ENCODE results near the gene CSHL1. TPM values are rescaled to one million over a fixed set of nuclear protein-coding genes. Genes with fewer than 3 reads are reported as not detected.
"Not testable (repeated sequence)": the region's sequence is repeated elsewhere in the genome, so short reads cannot be mapped to it uniquely, and the experiment has no call there.

The CSHL1 gene
- total and polyA plus RNA-seq, 9 of the 15 experiments (the other 6 are each of a cell fraction or from before 2014, with no cell fraction given) = not detected

GRCh38 chr17:63925615-63926014 is 14.6 kb upstream of the CSHL1 start:
- ATAC-seq (no peak), FAIRE-seq (no peak), DNase-seq (ENCODE audit: extremely low read depth in 1 of 4, low spot score in 3 of 4) (no peak)
- Histone ChIP-seq H3K4me1 (replicated peaks in 1 of 2; ENCODE audit: control insufficient read depth in 2 of 2, insufficient read depth in 2 of 2, low read length in 2 of 2) (peaks cover 0 to 16% of the 10 kb centered on the region in 2 experiments; a peak in 2 of 5 replicates), H3K9me1 (ENCODE audit: control insufficient read depth, insufficient read depth, low read length) (no peaks in the 10 kb centered on the region), H3K9ac (ENCODE audit: insufficient read depth in 1 of 2, low read depth in 2 of 2, low read length in 2 of 2) (no peak overlapping the region), H4K20me1 (replicated peaks; ENCODE audit: control insufficient read depth, insufficient read depth, low read length) (no peaks in the 10 kb centered on the region), H3K4me3 (no peak overlapping the region), H3K9me3 (replicated peaks; ENCODE audit: control insufficient read depth, insufficient read depth, low read depth, low read length) (no peaks in the 10 kb centered on the region), H3K36me3 (ENCODE audit: control insufficient read depth, insufficient read depth, low read length) (no peaks in the 10 kb centered on the region), H2AFZ (ENCODE audit: low read depth, low read length) (no peak overlapping the region), H3K79me2 (ENCODE audit: control insufficient read depth, insufficient read depth, low read length) (no peaks in the 10 kb centered on the region), H3K27me3 (ENCODE audit: control insufficient read depth in 2 of 2, insufficient read depth in 2 of 2, low read length in 2 of 2) (peaks cover 0 to 12% of the 10 kb centered on the region in 2 experiments; a peak in 2 of 5 replicates), H3K4me2 (ENCODE audit: insufficient read depth, low read length) (no peak overlapping the region), H3K27ac (ENCODE audit: extremely low read depth, low read depth, low read length) (no peak overlapping the region)
- BruUV-seq (replicated peaks) = no TSS peak
- in situ Hi-C loops (cut with MboI) = no loop called here
- CTCF ChIA-PET (ENCODE audit: low intra/inter-chr PET ratio) = no interaction called here
- intact Hi-C loops (cut with micrococcal nuclease) = no loop called here
- 10% methylated on average over 5 of the region's 5 CpGs for WGBS (ENCODE audit: insufficient coverage, low coverage, missing lambda C conversion rate)
- no peak for TF ChIP-seq NFIX (CRISPR knock-in tag; IDR thresholded peaks at IDR 0.05; ENCODE audit: low read depth)
- no peak for TF ChIP-seq ZNF134 (CRISPR knock-in tag; conservative IDR thresholded peaks at IDR 0.05)
- no peak for TF ChIP-seq SLC30A9 (CRISPR knock-in tag; IDR thresholded peaks at IDR 0.05)
- TF ChIP-seq EHMT2 (IDR thresholded peaks at IDR 0.05) = no peak
- no peak for TF ChIP-seq RBFOX2 (IDR thresholded peaks at IDR 0.05; ENCODE audit: low read depth, low read length)
- TF ChIP-seq CHD2 (IDR thresholded peaks at IDR 0.05; ENCODE audit: low read depth, low read length) = no peak
- no peak for TF ChIP-seq ETV5 (CRISPR knock-in tag; IDR thresholded peaks at IDR 0.05; ENCODE audit: low read depth)
- no peak for TF ChIP-seq POLR2AphosphoS2 (IDR thresholded peaks at IDR 0.05; ENCODE audit: low read length)
- TF ChIP-seq HMGXB4 (CRISPR knock-in tag; IDR thresholded peaks at IDR 0.05) = no peak
- no peak for TF ChIP-seq RHOXF2B (CRISPR knock-in tag; conservative IDR thresholded peaks at IDR 0.05)
- TF ChIP-seq HNRNPLL (IDR thresholded peaks at IDR 0.05; ENCODE audit: low read depth, low read length, poor library complexity, severe bottlenecking) = no peak
- TF ChIP-seq UBTF (IDR thresholded peaks at IDR 0.05; ENCODE audit: borderline replicate concordance in 1 of 2, low read depth in 2 of 2, low read length in 2 of 2) = no peak
- POLR2A ChIA-PET = no interaction called here

- H3K27ac ChIP-seq (ENCODE audit: extremely low read depth, low read depth, low read length); FAIRE-seq; H4K20me1 ChIP-seq (replicated peaks; ENCODE audit: control insufficient read depth, insufficient read depth, low read length); H3K9me3 ChIP-seq (replicated peaks; ENCODE audit: control insufficient read depth, insufficient read depth, low read depth, low read length); intact Hi-C loops (cut with micrococcal nuclease); in situ Hi-C loops (cut with MboI); H3K4me1 ChIP-seq (replicated peaks in 1 of 2; ENCODE audit: control insufficient read depth in 2 of 2, insufficient read depth in 2 of 2, low read length in 2 of 2); DNase-seq (ENCODE audit: extremely low read depth in 1 of 4, low spot score in 3 of 4); H3K4me2 ChIP-seq (ENCODE audit: insufficient read depth, low read length); CTCF ChIA-PET (ENCODE audit: low intra/inter-chr PET ratio); H3K4me3 ChIP-seq; BruUV-seq (replicated peaks); H3K9me1 ChIP-seq (ENCODE audit: control insufficient read depth, insufficient read depth, low read length); H3K36me3 ChIP-seq (ENCODE audit: control insufficient read depth, insufficient read depth, low read length); H3K9ac ChIP-seq (ENCODE audit: insufficient read depth in 1 of 2, low read depth in 2 of 2, low read length in 2 of 2); H3K79me2 ChIP-seq (ENCODE audit: control insufficient read depth, insufficient read depth, low read length); ATAC-seq: not testable (repeated sequence)
- 4% methylated on average over 7 of the region's 9 CpGs for WGBS (ENCODE audit: insufficient coverage, low coverage, missing lambda C conversion rate)
- POLR2A ChIA-PET = interaction anchor here (0.6 kb wide), 1 partner anchor 166 kb away, joined by 3 read pairs; no protein-coding TSS in a partner anchor
- Histone ChIP-seq H2AFZ (ENCODE audit: low read depth, low read length) (0 out of 2 replicates have a peak overlapping the region, but pooled peaks have one; percentile 40), H3K27me3 (ENCODE audit: control insufficient read depth in 2 of 2, insufficient read depth in 2 of 2, low read length in 2 of 2) (peaks cover 3 to 18% of the 10 kb centered on the region in 2 experiments; a peak in 4 of 5 replicates)
Observed at GRCh38 chr17:63922402-63922801, 11.3 kb upstream of the CSHL1 start.

Data from K562 (cell line).